ENCODE data around the gene TMEM74B.

Gene TMEM74B

GRCh38 chr20:1199964-1200363, 15.2 kb upstream of the TMEM74B start:
- Histone ChIP-seq H3K9ac (ENCODE audit: low read length) (no peak overlapping the region), H3K9me3 (ENCODE audit: control insufficient read depth, low read length) (no peaks in the 10 kb centered on the region), H3K36me3 (ENCODE audit: control insufficient read depth, insufficient read depth, low read length) (no peaks in the 10 kb centered on the region), H3K4me1 (ENCODE audit: control insufficient read depth, insufficient read depth, low read length) (peaks cover 14% of the 10 kb centered on the region), H3K4me3 (ENCODE audit: low read length) (no peak overlapping the region), H3K27me3 (ENCODE audit: control insufficient read depth, insufficient read depth, low read length) (no peaks in the 10 kb centered on the region)

- no peaks in the 10 kb centered on the region for H3K9me3 ChIP-seq (ENCODE audit: control insufficient read depth, low read length)
- no peaks in the 10 kb centered on the region for H3K36me3 ChIP-seq (ENCODE audit: control insufficient read depth, insufficient read depth, low read length)
- H3K4me3 ChIP-seq (ENCODE audit: low read length): no peak overlapping the region
- no peak overlapping the region for H3K9ac ChIP-seq (ENCODE audit: low read length)
- H3K4me1 ChIP-seq (ENCODE audit: control insufficient read depth, insufficient read depth, low read length): peaks cover 14% of the 10 kb centered on the region
- no peaks in the 10 kb centered on the region for H3K27me3 ChIP-seq (ENCODE audit: control insufficient read depth, insufficient read depth, low read length)
These were observed 14.6 kb upstream of the TMEM74B start for GRCh38 chr20:1199212-1199873.

- Histone ChIP-seq H3K4me1 (ENCODE audit: control insufficient read depth, insufficient read depth, low read length) (peaks cover 9% of the 10 kb centered on the region), H3K4me3 (ENCODE audit: low read length) (no peak overlapping the region), H3K9me3 (ENCODE audit: control insufficient read depth, low read length) (no peaks in the 10 kb centered on the region), H3K27me3 (ENCODE audit: control insufficient read depth, insufficient read depth, low read length) (no peaks in the 10 kb centered on the region), H3K36me3 (ENCODE audit: control insufficient read depth, insufficient read depth, low read length) (no peaks in the 10 kb centered on the region), H3K9ac (ENCODE audit: low read length) (no peak overlapping the region)
These were observed 14.0 kb upstream of the TMEM74B start for GRCh38 chr20:1198751-1199150.

GRCh38 chr20:1197801-1198200, 13.0 kb upstream of the TMEM74B start:
- Histone ChIP-seq H3K9me3 (ENCODE audit: control insufficient read depth, low read length) (no peaks in the 10 kb centered on the region), H3K4me3 (ENCODE audit: low read length) (no peak overlapping the region), H3K36me3 (ENCODE audit: control insufficient read depth, insufficient read depth, low read length) (no peaks in the 10 kb centered on the region), H3K9ac (ENCODE audit: low read length) (no peak overlapping the region), H3K27me3 (ENCODE audit: control insufficient read depth, insufficient read depth, low read length) (no peaks in the 10 kb centered on the region), H3K4me1 (ENCODE audit: control insufficient read depth, insufficient read depth, low read length) (peaks cover 7% of the 10 kb centered on the region)

- no peaks in the 10 kb centered on the region for H3K27me3 ChIP-seq (ENCODE audit: control insufficient read depth, insufficient read depth, low read length)
- H3K4me1 ChIP-seq (ENCODE audit: control insufficient read depth, insufficient read depth, low read length): peaks cover 7% of the 10 kb centered on the region
- no peak overlapping the region for H3K4me3 ChIP-seq (ENCODE audit: low read length)
- no peaks in the 10 kb centered on the region for H3K9me3 ChIP-seq (ENCODE audit: control insufficient read depth, low read length)
- H3K9ac ChIP-seq (ENCODE audit: low read length): no peak overlapping the region
- H3K36me3 ChIP-seq (ENCODE audit: control insufficient read depth, insufficient read depth, low read length): no peaks in the 10 kb centered on the region
These were observed 11.9 kb upstream of the TMEM74B start for GRCh38 chr20:1196634-1197033.

- no peaks in the 10 kb centered on the region for H3K36me3 ChIP-seq (ENCODE audit: control insufficient read depth, insufficient read depth, low read length)
- no peaks in the 10 kb centered on the region for H3K27me3 ChIP-seq (ENCODE audit: control insufficient read depth, insufficient read depth, low read length)
- no peaks in the 10 kb centered on the region for H3K9me3 ChIP-seq (ENCODE audit: control insufficient read depth, low read length)
- peaks cover 7% of the 10 kb centered on the region for H3K4me1 ChIP-seq (ENCODE audit: control insufficient read depth, insufficient read depth, low read length)
- H3K4me3 ChIP-seq (ENCODE audit: low read length): no peak overlapping the region
- H3K9ac ChIP-seq (ENCODE audit: low read length): no peak overlapping the region
These were observed 10.4 kb upstream of the TMEM74B start for GRCh38 chr20:1195226-1195625.

- Histone ChIP-seq H3K27me3 (ENCODE audit: control insufficient read depth, insufficient read depth, low read length) (no peaks in the 10 kb centered on the region), H3K4me1 (ENCODE audit: control insufficient read depth, insufficient read depth, low read length) (peaks cover 29% of the 10 kb centered on the region), H3K36me3 (ENCODE audit: control insufficient read depth, insufficient read depth, low read length) (no peaks in the 10 kb centered on the region), H3K9ac (ENCODE audit: low read length) (no peak overlapping the region), H3K9me3 (ENCODE audit: control insufficient read depth, low read length) (no peaks in the 10 kb centered on the region), H3K4me3 (ENCODE audit: low read length) (no peak overlapping the region)
These were observed 6.5 kb upstream of the TMEM74B start for GRCh38 chr20:1191299-1191698.

GRCh38 chr20:1190847-1191246, 6.1 kb upstream of the TMEM74B start:
- H3K9ac ChIP-seq (ENCODE audit: low read length): no peak overlapping the region
- no peak overlapping the region for H3K4me3 ChIP-seq (ENCODE audit: low read length)
- no peaks in the 10 kb centered on the region for H3K9me3 ChIP-seq (ENCODE audit: control insufficient read depth, low read length)
- H3K27me3 ChIP-seq (ENCODE audit: control insufficient read depth, insufficient read depth, low read length): peaks cover 4% of the 10 kb centered on the region
- peaks cover 33% of the 10 kb centered on the region for H3K4me1 ChIP-seq (ENCODE audit: control insufficient read depth, insufficient read depth, low read length)
- H3K36me3 ChIP-seq (ENCODE audit: control insufficient read depth, insufficient read depth, low read length): no peaks in the 10 kb centered on the region

- H3K4me3 ChIP-seq (ENCODE audit: low read length): no peak overlapping the region
- no peaks in the 10 kb centered on the region for H3K9me3 ChIP-seq (ENCODE audit: control insufficient read depth, low read length)
- no peaks in the 10 kb centered on the region for H3K36me3 ChIP-seq (ENCODE audit: control insufficient read depth, insufficient read depth, low read length)
- H3K4me1 ChIP-seq (ENCODE audit: control insufficient read depth, insufficient read depth, low read length): peaks cover 35% of the 10 kb centered on the region
- H3K9ac ChIP-seq (ENCODE audit: low read length): no peak overlapping the region
- peaks cover 7% of the 10 kb centered on the region for H3K27me3 ChIP-seq (ENCODE audit: control insufficient read depth, insufficient read depth, low read length)
These were observed 5.0 kb upstream of the TMEM74B start for GRCh38 chr20:1189827-1190226.

- peaks cover 30% of the 10 kb centered on the region for H3K4me1 ChIP-seq (ENCODE audit: control insufficient read depth, insufficient read depth, low read length)
- no peaks in the 10 kb centered on the region for H3K9me3 ChIP-seq (ENCODE audit: control insufficient read depth, low read length)
- H3K27me3 ChIP-seq (ENCODE audit: control insufficient read depth, insufficient read depth, low read length): peaks cover 22% of the 10 kb centered on the region
- no peaks in the 10 kb centered on the region for H3K36me3 ChIP-seq (ENCODE audit: control insufficient read depth, insufficient read depth, low read length)
- no peak overlapping the region for H3K4me3 ChIP-seq (ENCODE audit: low read length)
- no peak overlapping the region for H3K9ac ChIP-seq (ENCODE audit: low read length)
These were observed 3.6 kb upstream of the TMEM74B start for GRCh38 chr20:1188347-1188746.

- no peak overlapping the region for H3K4me3 ChIP-seq (ENCODE audit: low read length)
- H3K9ac ChIP-seq (ENCODE audit: low read length): no peak overlapping the region
- H3K9me3 ChIP-seq (ENCODE audit: control insufficient read depth, low read length): no peaks in the 10 kb centered on the region
- H3K4me1 ChIP-seq (ENCODE audit: control insufficient read depth, insufficient read depth, low read length): peaks cover 28% of the 10 kb centered on the region
- H3K27me3 ChIP-seq (ENCODE audit: control insufficient read depth, insufficient read depth, low read length): peaks cover 27% of the 10 kb centered on the region
- H3K36me3 ChIP-seq (ENCODE audit: control insufficient read depth, insufficient read depth, low read length): no peaks in the 10 kb centered on the region
These were observed 2.9 kb upstream of the TMEM74B start for GRCh38 chr20:1187605-1188171.

GRCh38 chr20:1186367-1186991, 1.7 kb upstream of the TMEM74B start:
- peaks cover 27% of the 10 kb centered on the region for H3K27me3 ChIP-seq (ENCODE audit: control insufficient read depth, insufficient read depth, low read length)
- peaks cover 28% of the 10 kb centered on the region for H3K4me1 ChIP-seq (ENCODE audit: control insufficient read depth, insufficient read depth, low read length)
- H3K36me3 ChIP-seq (ENCODE audit: control insufficient read depth, insufficient read depth, low read length): no peaks in the 10 kb centered on the region
- H3K9me3 ChIP-seq (ENCODE audit: control insufficient read depth, low read length): no peaks in the 10 kb centered on the region
- no peak overlapping the region for H3K4me3 ChIP-seq (ENCODE audit: low read length)
- H3K9ac ChIP-seq (ENCODE audit: low read length): no peak overlapping the region

Measured in mucosa of stomach (tissue), 1 donor.